ENCODE measurements around the gene TMEM120A. TPM values are rescaled to one million over a fixed set of nuclear protein-coding genes. Genes with fewer than 3 reads are reported as not detected.
"Not testable (repeated sequence)": the region's sequence is repeated elsewhere in the genome, so short reads cannot be mapped to it uniquely, and the experiment has no call there.

The TMEM120A gene
- polyA plus RNA-seq (2013, experiment 1 of 2) = 8.8 TPM
- polyA plus RNA-seq (2013, experiment 2 of 2) = 10.0 TPM

- Histone ChIP-seq H2BK5ac (ENCODE audit: low read length) (no peak within 1 kb of the TSS), H3K4me2 (ENCODE audit: low read length) (peak within 1 kb of the TSS; percentile 87), H3K4me1 (ENCODE audit: control insufficient read depth, low read depth, low read length) (peaks cover 3% of the 10 kb centered on the region), H3K56ac (ENCODE audit: low read length) (peak within 1 kb of the TSS; percentile 93), H3K27ac (ENCODE audit: low read depth, low read length) (no peak within 1 kb of the TSS), H3K18ac (ENCODE audit: low read length) (no peak within 1 kb of the TSS), H3K27me3 (ENCODE audit: insufficient read depth, low read length, poor library complexity) (no peaks in the 10 kb centered on the region), H3K4ac (ENCODE audit: low read depth, low read length) (peak within 1 kb of the TSS; percentile 58), H3K79me2 (ENCODE audit: control insufficient read depth, insufficient read depth, low read length) (no peaks in the 10 kb centered on the region), H4K5ac (ENCODE audit: low read length) (no peak within 1 kb of the TSS), H2BK120ac (ENCODE audit: low read depth, low read length) (no peak within 1 kb of the TSS), H3K36me3 (ENCODE audit: control insufficient read depth, insufficient read depth, low read length) (no peaks in the 10 kb centered on the region), H2AK5ac (ENCODE audit: low read length) (no peak within 1 kb of the TSS), H4K8ac (ENCODE audit: low read depth, low read length) (no peak within 1 kb of the TSS), H3K9ac (ENCODE audit: low read length) (peak within 1 kb of the TSS; percentile 81), H3K23ac (ENCODE audit: low read length) (no peak within 1 kb of the TSS), H3K79me1 (ENCODE audit: low read length) (no peaks in the 10 kb centered on the region), H2BK15ac (replicated peaks; ENCODE audit: low read depth) (no peak within 1 kb of the TSS), H3K4me3 (ENCODE audit: low read length) (peak within 1 kb of the TSS; percentile 70)
- DNase-seq = peak; percentile 95
- no CpG with 5 or more reads among the region's 51 CpGs for WGBS (ENCODE audit: extremely low coverage, insufficient coverage, low lambda C conversion rate)
These were observed at the start of gene TMEM120A for GRCh38 chr7:75994388-75995051. Gene TMEM120A, minus strand, starts transcription at chr7:75994595. Its CDS starts 25 bp downstream, at chr7:75994570.

GRCh38 chr7:76040126-76040525, 45.7 kb upstream of the TMEM120A start:
- no peak overlapping the region for H2BK5ac ChIP-seq (ENCODE audit: low read length)
- DNase-seq = no peak
- no peak overlapping the region for H2AK5ac ChIP-seq (ENCODE audit: low read length)
- peaks cover 7% of the 10 kb centered on the region for H3K79me1 ChIP-seq (ENCODE audit: low read length)
- no peak overlapping the region for H3K18ac ChIP-seq (ENCODE audit: low read length)
- H3K9ac ChIP-seq (ENCODE audit: low read length) = no peak overlapping the region
- H4K5ac ChIP-seq (ENCODE audit: low read length) = no peak overlapping the region
- H3K4me3 ChIP-seq (ENCODE audit: low read length) = no peak overlapping the region
- H3K79me2 ChIP-seq (ENCODE audit: control insufficient read depth, insufficient read depth, low read length) = no peaks in the 10 kb centered on the region
- H3K56ac ChIP-seq (ENCODE audit: low read length) = no peak overlapping the region
- H3K27me3 ChIP-seq (ENCODE audit: insufficient read depth, low read length, poor library complexity) = no peaks in the 10 kb centered on the region
- no peak overlapping the region for H2BK15ac ChIP-seq (replicated peaks; ENCODE audit: low read depth)
- H3K4me2 ChIP-seq (ENCODE audit: low read length) = no peak overlapping the region
- H3K4me1 ChIP-seq (ENCODE audit: control insufficient read depth, low read depth, low read length) = no peaks in the 10 kb centered on the region
- no peak overlapping the region for H3K4ac ChIP-seq (ENCODE audit: low read depth, low read length)
- no peak overlapping the region for H3K27ac ChIP-seq (ENCODE audit: low read depth, low read length)
- WGBS (ENCODE audit: extremely low coverage, insufficient coverage, low lambda C conversion rate) = no CpG with 5 or more reads among the region's 6 CpGs
- no peaks in the 10 kb centered on the region for H3K36me3 ChIP-seq (ENCODE audit: control insufficient read depth, insufficient read depth, low read length)
- no peak overlapping the region for H2BK120ac ChIP-seq (ENCODE audit: low read depth, low read length)
- H4K8ac ChIP-seq (ENCODE audit: low read depth, low read length) = no peak overlapping the region
- H3K23ac ChIP-seq (ENCODE audit: low read length) = no peak overlapping the region

GRCh38 chr7:76037310-76037709, 42.9 kb upstream of the TMEM120A start:
- H3K9ac ChIP-seq (ENCODE audit: low read length) = no peak overlapping the region
- H3K27ac ChIP-seq (ENCODE audit: low read depth, low read length) = no peak overlapping the region
- H2AK5ac ChIP-seq (ENCODE audit: low read length) = no peak overlapping the region
- H3K56ac ChIP-seq (ENCODE audit: low read length) = no peak overlapping the region
- H4K5ac ChIP-seq (ENCODE audit: low read length) = no peak overlapping the region
- H2BK15ac ChIP-seq (replicated peaks; ENCODE audit: low read depth) = no peak overlapping the region
- no peak overlapping the region for H3K4me2 ChIP-seq (ENCODE audit: low read length)
- H3K18ac ChIP-seq (ENCODE audit: low read length) = no peak overlapping the region
- no peak overlapping the region for H4K8ac ChIP-seq (ENCODE audit: low read depth, low read length)
- no peak for DNase-seq
- no peak overlapping the region for H3K4ac ChIP-seq (ENCODE audit: low read depth, low read length)
- H3K4me1 ChIP-seq (ENCODE audit: control insufficient read depth, low read depth, low read length) = no peaks in the 10 kb centered on the region
- no peaks in the 10 kb centered on the region for H3K79me2 ChIP-seq (ENCODE audit: control insufficient read depth, insufficient read depth, low read length)
- no peaks in the 10 kb centered on the region for H3K27me3 ChIP-seq (ENCODE audit: insufficient read depth, low read length, poor library complexity)
- H3K4me3 ChIP-seq (ENCODE audit: low read length) = no peak overlapping the region
- H3K23ac ChIP-seq (ENCODE audit: low read length) = no peak overlapping the region
- H3K79me1 ChIP-seq (ENCODE audit: low read length) = peaks cover 2% of the 10 kb centered on the region
- H2BK5ac ChIP-seq (ENCODE audit: low read length) = no peak overlapping the region
- WGBS (ENCODE audit: extremely low coverage, insufficient coverage, low lambda C conversion rate) = no CpG with 5 or more reads among the region's 5 CpGs
- no peaks in the 10 kb centered on the region for H3K36me3 ChIP-seq (ENCODE audit: control insufficient read depth, insufficient read depth, low read length)
- no peak overlapping the region for H2BK120ac ChIP-seq (ENCODE audit: low read depth, low read length)

GRCh38 chr7:76031964-76032363, 37.6 kb upstream of the TMEM120A start:
- Histone ChIP-seq H2BK120ac (ENCODE audit: low read depth, low read length) (no peak overlapping the region), H3K4me3 (ENCODE audit: low read length) (no peak overlapping the region), H4K5ac (ENCODE audit: low read length) (no peak overlapping the region), H3K4me1 (ENCODE audit: control insufficient read depth, low read depth, low read length) (no peaks in the 10 kb centered on the region), H3K27me3 (ENCODE audit: insufficient read depth, low read length, poor library complexity) (no peaks in the 10 kb centered on the region), H3K79me2 (ENCODE audit: control insufficient read depth, insufficient read depth, low read length) (no peaks in the 10 kb centered on the region), H3K9ac (ENCODE audit: low read length) (no peak overlapping the region), H3K18ac (ENCODE audit: low read length) (no peak overlapping the region), H3K4me2 (ENCODE audit: low read length) (no peak overlapping the region), H2BK15ac (replicated peaks; ENCODE audit: low read depth) (no peak overlapping the region), H4K8ac (ENCODE audit: low read depth, low read length) (no peak overlapping the region), H2BK5ac (ENCODE audit: low read length) (no peak overlapping the region), H2AK5ac (ENCODE audit: low read length) (no peak overlapping the region), H3K23ac (ENCODE audit: low read length) (no peak overlapping the region), H3K79me1 (ENCODE audit: low read length) (no peaks in the 10 kb centered on the region), H3K56ac (ENCODE audit: low read length) (no peak overlapping the region), H3K4ac (ENCODE audit: low read depth, low read length) (no peak overlapping the region), H3K27ac (ENCODE audit: low read depth, low read length) (no peak overlapping the region), H3K36me3 (ENCODE audit: control insufficient read depth, insufficient read depth, low read length) (no peaks in the 10 kb centered on the region)
- no CpG with 5 or more reads among the region's 1 CpG for WGBS (ENCODE audit: extremely low coverage, insufficient coverage, low lambda C conversion rate)
- no peak for DNase-seq

GRCh38 chr7:76029682-76030081, 35.3 kb upstream of the TMEM120A start:
- H3K9ac ChIP-seq (ENCODE audit: low read length); H3K79me2 ChIP-seq (ENCODE audit: control insufficient read depth, insufficient read depth, low read length): not testable (repeated sequence)
- WGBS (ENCODE audit: extremely low coverage, insufficient coverage, low lambda C conversion rate) = no CpG with 5 or more reads among the region's 7 CpGs

GRCh38 chr7:76023002-76023401, 28.6 kb upstream of the TMEM120A start:
- no peaks in the 10 kb centered on the region for H3K36me3 ChIP-seq (ENCODE audit: control insufficient read depth, insufficient read depth, low read length)
- no peak overlapping the region for H3K9ac ChIP-seq (ENCODE audit: low read length)
- no peaks in the 10 kb centered on the region for H3K79me1 ChIP-seq (ENCODE audit: low read length)
- no peak overlapping the region for H3K4ac ChIP-seq (ENCODE audit: low read depth, low read length)
- H3K27me3 ChIP-seq (ENCODE audit: insufficient read depth, low read length, poor library complexity) = no peaks in the 10 kb centered on the region
- no peak overlapping the region for H4K8ac ChIP-seq (ENCODE audit: low read depth, low read length)
- WGBS (ENCODE audit: extremely low coverage, insufficient coverage, low lambda C conversion rate) = no CpG with 5 or more reads among the region's 4 CpGs
- H2BK5ac ChIP-seq (ENCODE audit: low read length) = no peak overlapping the region
- H3K79me2 ChIP-seq (ENCODE audit: control insufficient read depth, insufficient read depth, low read length) = no peaks in the 10 kb centered on the region
- H3K23ac ChIP-seq (ENCODE audit: low read length) = no peak overlapping the region
- H2AK5ac ChIP-seq (ENCODE audit: low read length) = no peak overlapping the region
- peak; percentile 26 for DNase-seq
- H3K4me1 ChIP-seq (ENCODE audit: control insufficient read depth, low read depth, low read length) = no peaks in the 10 kb centered on the region
- H3K56ac ChIP-seq (ENCODE audit: low read length) = no peak overlapping the region
- no peak overlapping the region for H2BK120ac ChIP-seq (ENCODE audit: low read depth, low read length)
- H2BK15ac ChIP-seq (replicated peaks; ENCODE audit: low read depth) = no peak overlapping the region
- no peak overlapping the region for H3K4me3 ChIP-seq (ENCODE audit: low read length)
- no peak overlapping the region for H3K27ac ChIP-seq (ENCODE audit: low read depth, low read length)
- no peak overlapping the region for H3K18ac ChIP-seq (ENCODE audit: low read length)
- H4K5ac ChIP-seq (ENCODE audit: low read length) = no peak overlapping the region
- no peak overlapping the region for H3K4me2 ChIP-seq (ENCODE audit: low read length)

More at GRCh38 chr7:76029682-76030081, 35.3 kb upstream of the TMEM120A start:
- not testable (repeated sequence) for H2BK15ac ChIP-seq (replicated peaks; ENCODE audit: low read depth); H3K4me2 ChIP-seq (ENCODE audit: low read length); H4K5ac ChIP-seq (ENCODE audit: low read length); H3K4me1 ChIP-seq (ENCODE audit: control insufficient read depth, low read depth, low read length); DNase-seq; H3K36me3 ChIP-seq (ENCODE audit: control insufficient read depth, insufficient read depth, low read length); H3K23ac ChIP-seq (ENCODE audit: low read length); H2BK5ac ChIP-seq (ENCODE audit: low read length); H3K27ac ChIP-seq (ENCODE audit: low read depth, low read length); H2BK120ac ChIP-seq (ENCODE audit: low read depth, low read length); H3K79me1 ChIP-seq (ENCODE audit: low read length); H3K4ac ChIP-seq (ENCODE audit: low read depth, low read length); H4K8ac ChIP-seq (ENCODE audit: low read depth, low read length); H2AK5ac ChIP-seq (ENCODE audit: low read length); H3K18ac ChIP-seq (ENCODE audit: low read length); H3K4me3 ChIP-seq (ENCODE audit: low read length); H3K27me3 ChIP-seq (ENCODE audit: insufficient read depth, low read length, poor library complexity); H3K56ac ChIP-seq (ENCODE audit: low read length)

Measured in mesendoderm (in vitro differentiated cells).